Testis (tissue), 2 donors: ENCODE measurements around the gene WDR86.

Experiments
- POLR2A ChIP-seq: fragments of 450-650 bp; IDR thresholded peaks from one replicate; pipeline ENCODE4 v1.6.1; 2017; ENCODE audit warnings: antibody characterized with exemption, mild to moderate bottlenecking, moderate library complexity
- TF ChIP-seq, protein P1 (sequence below), 3 experiments: fragments of 450-650 bp in 2 of 3; fragments of 200-600 bp in 1 of 3; sonication (generic) in 1 of 3; IDR thresholded peaks; one replicate each; pipeline ENCODE4 v1.5.1; 2016 to 2019; ENCODE audit warnings: antibody characterized with exemption in 3 of 3, mild to moderate bottlenecking in 2 of 3, moderate library complexity in 1 of 3

DNA sequence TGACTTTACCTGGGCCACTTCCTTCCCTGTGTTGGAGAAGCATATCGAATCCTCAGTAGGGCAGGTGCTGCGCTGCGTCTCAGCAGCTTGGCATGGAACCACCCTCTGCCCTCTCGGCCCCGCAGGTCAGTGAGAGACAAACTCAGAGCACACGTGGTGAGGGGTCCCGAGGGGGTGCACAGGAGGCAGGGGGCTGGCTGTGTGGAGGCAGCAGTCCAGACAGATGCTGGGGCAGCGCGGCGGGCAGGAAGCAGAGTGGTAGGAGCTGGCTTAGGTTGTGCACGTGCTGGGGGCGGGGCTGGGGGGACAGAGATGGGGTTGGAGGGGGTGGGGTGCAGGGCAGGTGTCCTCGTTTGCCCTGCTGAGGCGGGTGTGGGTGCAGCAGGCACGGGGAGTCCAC is 35.1 kb downstream of the WDR86 start:
- TF ChIP-seq, protein P1, sequence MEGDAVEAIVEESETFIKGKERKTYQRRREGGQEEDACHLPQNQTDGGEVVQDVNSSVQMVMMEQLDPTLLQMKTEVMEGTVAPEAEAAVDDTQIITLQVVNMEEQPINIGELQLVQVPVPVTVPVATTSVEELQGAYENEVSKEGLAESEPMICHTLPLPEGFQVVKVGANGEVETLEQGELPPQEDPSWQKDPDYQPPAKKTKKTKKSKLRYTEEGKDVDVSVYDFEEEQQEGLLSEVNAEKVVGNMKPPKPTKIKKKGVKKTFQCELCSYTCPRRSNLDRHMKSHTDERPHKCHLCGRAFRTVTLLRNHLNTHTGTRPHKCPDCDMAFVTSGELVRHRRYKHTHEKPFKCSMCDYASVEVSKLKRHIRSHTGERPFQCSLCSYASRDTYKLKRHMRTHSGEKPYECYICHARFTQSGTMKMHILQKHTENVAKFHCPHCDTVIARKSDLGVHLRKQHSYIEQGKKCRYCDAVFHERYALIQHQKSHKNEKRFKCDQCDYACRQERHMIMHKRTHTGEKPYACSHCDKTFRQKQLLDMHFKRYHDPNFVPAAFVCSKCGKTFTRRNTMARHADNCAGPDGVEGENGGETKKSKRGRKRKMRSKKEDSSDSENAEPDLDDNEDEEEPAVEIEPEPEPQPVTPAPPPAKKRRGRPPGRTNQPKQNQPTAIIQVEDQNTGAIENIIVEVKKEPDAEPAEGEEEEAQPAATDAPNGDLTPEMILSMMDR (IDR thresholded peaks at IDR 0.05) = no peak
- TF ChIP-seq POLR2A = no peak
